Measurements from ENCODE around the gene RPL27. TPM values are rescaled to one million over a fixed set of nuclear protein-coding genes. Genes with fewer than 3 reads are reported as not detected.
"Not testable (repeated sequence)": the region's sequence is repeated elsewhere in the genome, so short reads cannot be mapped to it uniquely, and the experiment has no call there.

Gene RPL27
- total RNA-seq (2012; rRNA removed) = 877 and 1,570 TPM in 2 replicates

- peak within 1 kb of the TSS; percentile 92 for H3K4me3 ChIP-seq (ENCODE audit: low read length)
- no peaks in the 10 kb centered on the region for H3K27me3 ChIP-seq (ENCODE audit: control insufficient read depth, insufficient read depth, low read length)
- H3K4me1 ChIP-seq (ENCODE audit: control insufficient read depth, insufficient read depth, low read length) = peaks cover 43% of the 10 kb centered on the region
- peak within 1 kb of the TSS; percentile 96 for H3K4me2 ChIP-seq (ENCODE audit: low read length)
- H3K9ac ChIP-seq (ENCODE audit: low read depth, low read length) = peak within 1 kb of the TSS; percentile 99
- no peaks in the 10 kb centered on the region for H3K9me3 ChIP-seq (replicated peaks; ENCODE audit: low read length)
- peaks cover 46% of the 10 kb centered on the region for H3K36me3 ChIP-seq (ENCODE audit: insufficient read depth, low read length)
Observed at GRCh38 chr17:42997984-42998938, at the start of gene RPL27. TSS of gene RPL27 (plus strand) at chr17:42998419. CDS start at chr17:42998751, 332 bp downstream.

- Histone ChIP-seq H3K27me3 (ENCODE audit: control insufficient read depth, insufficient read depth, low read length) (no peaks in the 10 kb centered on the region), H3K9me3 (replicated peaks; ENCODE audit: low read length) (no peaks in the 10 kb centered on the region), H3K9ac (ENCODE audit: low read depth, low read length) (no peak overlapping the region), H3K36me3 (ENCODE audit: insufficient read depth, low read length) (peaks cover 41% of the 10 kb centered on the region), H3K4me1 (ENCODE audit: control insufficient read depth, insufficient read depth, low read length) (no peaks in the 10 kb centered on the region), H3K4me2 (ENCODE audit: low read length) (no peak overlapping the region), H3K4me3 (ENCODE audit: low read length) (no peak overlapping the region)
Observed at GRCh38 chr17:42950044-42950783, 48.0 kb upstream of the RPL27 start.

- Histone ChIP-seq H3K4me3 (ENCODE audit: low read length) (no peak overlapping the region), H3K4me1 (ENCODE audit: control insufficient read depth, insufficient read depth, low read length) (no peaks in the 10 kb centered on the region), H3K27me3 (ENCODE audit: control insufficient read depth, insufficient read depth, low read length) (no peaks in the 10 kb centered on the region), H3K36me3 (ENCODE audit: insufficient read depth, low read length) (peaks cover 58% of the 10 kb centered on the region), H3K9ac (ENCODE audit: low read depth, low read length) (no peak overlapping the region), H3K9me3 (replicated peaks; ENCODE audit: low read length) (no peaks in the 10 kb centered on the region), H3K4me2 (ENCODE audit: low read length) (no peak overlapping the region)
Observed at GRCh38 chr17:42953669-42954068, 44.5 kb upstream of the RPL27 start.

GRCh38 chr17:42964161-42964932, 33.9 kb upstream of the RPL27 start, which contains the start of gene AARSD1:
TSS of gene AARSD1 (minus strand) at chr17:42964454. CDS start at chr17:42964440, 14 bp downstream.
- H3K4me3 ChIP-seq (ENCODE audit: low read length) = peak within 1 kb of the TSS; percentile 77
- H3K4me1 ChIP-seq (ENCODE audit: control insufficient read depth, insufficient read depth, low read length) = peaks cover 5% of the 10 kb centered on the region
- no peaks in the 10 kb centered on the region for H3K9me3 ChIP-seq (replicated peaks; ENCODE audit: low read length)
- H3K4me2 ChIP-seq (ENCODE audit: low read length) = peak within 1 kb of the TSS; percentile 87
- H3K36me3 ChIP-seq (ENCODE audit: insufficient read depth, low read length) = peaks cover 17% of the 10 kb centered on the region
- H3K27me3 ChIP-seq (ENCODE audit: control insufficient read depth, insufficient read depth, low read length) = no peaks in the 10 kb centered on the region
- peak within 1 kb of the TSS; percentile 86 for H3K9ac ChIP-seq (ENCODE audit: low read depth, low read length)

- Histone ChIP-seq H3K9me3 (replicated peaks; ENCODE audit: low read length) (no peaks in the 10 kb centered on the region), H3K36me3 (ENCODE audit: insufficient read depth, low read length) (no peaks in the 10 kb centered on the region), H3K4me1 (ENCODE audit: control insufficient read depth, insufficient read depth, low read length) (peaks cover 5% of the 10 kb centered on the region), H3K4me3 (ENCODE audit: low read length) (no peak overlapping the region), H3K9ac (ENCODE audit: low read depth, low read length) (no peak overlapping the region), H3K27me3 (ENCODE audit: control insufficient read depth, insufficient read depth, low read length) (no peaks in the 10 kb centered on the region), H3K4me2 (ENCODE audit: low read length) (no peak overlapping the region)
Observed at GRCh38 chr17:42967925-42968324, 30.3 kb upstream of the RPL27 start.

- H3K36me3 ChIP-seq (ENCODE audit: insufficient read depth, low read length) = no peaks in the 10 kb centered on the region
- no peaks in the 10 kb centered on the region for H3K27me3 ChIP-seq (ENCODE audit: control insufficient read depth, insufficient read depth, low read length)
Observed at GRCh38 chr17:42969001-42969581, 29.1 kb upstream of the RPL27 start.

GRCh38 chr17:42971589-42971988, 26.6 kb upstream of the RPL27 start:
- H3K36me3 ChIP-seq (ENCODE audit: insufficient read depth, low read length) = no peaks in the 10 kb centered on the region
- H3K4me1 ChIP-seq (ENCODE audit: control insufficient read depth, insufficient read depth, low read length) = no peaks in the 10 kb centered on the region
- H3K27me3 ChIP-seq (ENCODE audit: control insufficient read depth, insufficient read depth, low read length) = no peaks in the 10 kb centered on the region
- no peak overlapping the region for H3K4me3 ChIP-seq (ENCODE audit: low read length)
- no peaks in the 10 kb centered on the region for H3K9me3 ChIP-seq (replicated peaks; ENCODE audit: low read length)
- H3K9ac ChIP-seq (ENCODE audit: low read depth, low read length) = no peak overlapping the region
- H3K4me2 ChIP-seq (ENCODE audit: low read length) = no peak overlapping the region

More at GRCh38 chr17:42969001-42969581, 29.1 kb upstream of the RPL27 start:
- Histone ChIP-seq H3K9ac (ENCODE audit: low read depth, low read length) (no peak overlapping the region), H3K4me2 (ENCODE audit: low read length) (no peak overlapping the region), H3K4me3 (ENCODE audit: low read length) (no peak overlapping the region), H3K9me3 (replicated peaks; ENCODE audit: low read length) (no peaks in the 10 kb centered on the region), H3K4me1 (ENCODE audit: control insufficient read depth, insufficient read depth, low read length) (no peaks in the 10 kb centered on the region)

- not testable (repeated sequence) for H3K36me3 ChIP-seq (ENCODE audit: insufficient read depth, low read length); H3K4me3 ChIP-seq (ENCODE audit: low read length); H3K4me2 ChIP-seq (ENCODE audit: low read length); H3K27me3 ChIP-seq (ENCODE audit: control insufficient read depth, insufficient read depth, low read length); H3K9ac ChIP-seq (ENCODE audit: low read depth, low read length); H3K9me3 ChIP-seq (replicated peaks; ENCODE audit: low read length); H3K4me1 ChIP-seq (ENCODE audit: control insufficient read depth, insufficient read depth, low read length)
Observed at GRCh38 chr17:42973323-42973722, 24.9 kb upstream of the RPL27 start.

GRCh38 chr17:42975265-42975664, 23.0 kb upstream of the RPL27 start:
- Histone ChIP-seq H3K27me3 (ENCODE audit: control insufficient read depth, insufficient read depth, low read length) (no peaks in the 10 kb centered on the region), H3K36me3 (ENCODE audit: insufficient read depth, low read length) (no peaks in the 10 kb centered on the region), H3K4me2 (ENCODE audit: low read length) (no peak overlapping the region), H3K4me3 (ENCODE audit: low read length) (no peak overlapping the region), H3K9ac (ENCODE audit: low read depth, low read length) (no peak overlapping the region), H3K9me3 (replicated peaks; ENCODE audit: low read length) (no peaks in the 10 kb centered on the region), H3K4me1 (ENCODE audit: control insufficient read depth, insufficient read depth, low read length) (peaks cover 9% of the 10 kb centered on the region)

GRCh38 chr17:42975701-42976100, 22.5 kb upstream of the RPL27 start:
- not testable (repeated sequence) for H3K9me3 ChIP-seq (replicated peaks; ENCODE audit: low read length); H3K27me3 ChIP-seq (ENCODE audit: control insufficient read depth, insufficient read depth, low read length); H3K4me1 ChIP-seq (ENCODE audit: control insufficient read depth, insufficient read depth, low read length); H3K4me3 ChIP-seq (ENCODE audit: low read length); H3K9ac ChIP-seq (ENCODE audit: low read depth, low read length); H3K4me2 ChIP-seq (ENCODE audit: low read length); H3K36me3 ChIP-seq (ENCODE audit: insufficient read depth, low read length)
